ENCODE data around the gene CHAF1A. TPM values are rescaled to one million over a fixed set of nuclear protein-coding genes. Genes with fewer than 3 reads are reported as not detected.

Gene CHAF1A
- total RNA-seq, 2 donors from 2014 or later = 6.0 to 9.5 TPM

DNA sequence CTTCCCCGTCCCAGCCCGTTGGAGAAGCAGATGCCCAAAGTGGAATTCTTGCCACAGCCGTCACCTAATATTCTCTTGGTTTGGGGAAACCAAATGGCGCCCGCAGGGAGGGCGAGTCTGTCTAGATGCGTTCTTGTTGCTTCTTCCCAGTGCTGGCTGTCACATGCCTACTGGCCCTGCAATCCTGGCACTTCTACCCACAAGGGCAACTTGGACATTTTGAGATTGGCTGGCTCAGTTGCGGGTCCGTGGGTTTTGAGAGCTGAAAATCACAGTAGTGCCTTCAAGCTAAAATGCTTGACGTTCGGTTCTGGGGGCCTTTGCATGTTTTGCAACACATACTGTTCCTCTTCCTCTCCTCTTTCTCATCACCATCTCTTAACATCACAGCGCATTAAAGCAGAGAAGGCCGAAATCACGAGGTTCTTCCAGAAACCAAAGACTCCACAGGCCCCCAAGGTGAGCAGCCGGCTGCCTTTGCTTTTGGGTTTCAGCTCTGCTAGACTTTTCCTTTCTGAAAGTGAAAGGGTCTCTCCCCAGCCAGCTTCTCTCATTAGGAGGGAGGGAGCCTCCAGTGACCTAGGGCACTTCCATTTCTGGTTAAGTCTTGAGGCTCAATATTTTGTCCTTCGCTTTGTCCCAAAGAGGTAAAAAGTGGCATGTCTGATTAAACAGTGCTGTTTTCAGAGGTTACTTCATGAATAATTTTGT is 21.1 kb downstream of the CHAF1A start:
- DNase-seq (ENCODE audit: low spot score) = no peak
- intact Hi-C loops (cut with DNase I) = loop anchor here in 1 of 2 donors (5.0 kb wide), 1 partner anchor 1971 kb away; no protein-coding TSS in a partner anchor

DNA sequence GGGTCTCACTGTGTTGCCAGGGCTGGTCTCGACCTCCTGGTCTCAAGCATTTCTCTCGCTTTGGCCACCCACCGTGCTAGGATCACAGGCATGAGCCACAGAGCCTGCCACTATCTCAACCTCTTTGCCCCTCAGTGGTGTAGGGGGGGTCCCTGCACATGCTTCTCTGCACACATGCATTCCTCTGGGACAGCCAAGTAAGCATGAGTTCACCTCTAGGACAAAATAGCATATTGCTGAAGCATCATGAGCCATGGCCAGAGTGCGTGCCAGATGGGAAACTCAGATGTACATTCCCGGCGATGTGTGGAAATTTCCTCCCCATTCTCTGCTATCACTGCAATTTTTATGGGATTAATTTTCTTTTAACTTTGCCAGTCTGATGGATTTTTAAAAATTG is 23.1 kb downstream of the CHAF1A start:
- no peak for DNase-seq (ENCODE audit: low spot score)
- intact Hi-C loops (cut with DNase I) = no loop called here

DNA sequence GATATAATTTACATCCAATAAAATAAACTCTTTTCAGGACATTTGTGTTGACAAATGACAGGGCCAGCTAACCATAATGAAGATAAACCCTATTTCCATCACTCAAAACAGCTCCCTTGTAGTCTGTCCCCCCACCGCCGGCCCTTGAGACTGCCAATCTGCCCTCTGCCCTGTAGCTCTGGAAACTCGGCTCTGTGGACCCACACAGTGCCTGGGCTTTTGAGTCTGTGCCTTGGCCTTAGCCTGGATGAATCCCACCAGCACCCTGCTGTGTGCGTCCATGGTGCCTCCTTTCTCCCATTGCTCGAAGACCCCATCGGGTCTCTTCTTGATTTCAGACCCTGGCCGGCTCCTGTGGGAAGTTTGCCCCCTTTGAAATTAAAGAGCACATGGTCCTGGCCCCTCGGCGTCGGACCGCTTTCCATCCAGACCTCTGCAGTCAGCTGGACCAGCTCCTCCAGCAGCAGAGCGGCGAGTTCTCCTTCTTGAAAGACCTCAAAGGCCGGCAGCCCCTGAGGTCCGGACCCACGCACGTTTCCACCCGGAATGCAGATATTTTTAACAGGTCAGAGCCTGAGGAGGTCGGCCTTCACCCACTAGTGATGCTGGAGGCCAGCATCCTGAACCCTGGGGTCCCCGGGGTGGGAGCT is 26.0 kb downstream of the CHAF1A start:
- intact Hi-C loops (cut with DNase I) = no loop called here
- no peak for DNase-seq (ENCODE audit: low spot score)

DNA sequence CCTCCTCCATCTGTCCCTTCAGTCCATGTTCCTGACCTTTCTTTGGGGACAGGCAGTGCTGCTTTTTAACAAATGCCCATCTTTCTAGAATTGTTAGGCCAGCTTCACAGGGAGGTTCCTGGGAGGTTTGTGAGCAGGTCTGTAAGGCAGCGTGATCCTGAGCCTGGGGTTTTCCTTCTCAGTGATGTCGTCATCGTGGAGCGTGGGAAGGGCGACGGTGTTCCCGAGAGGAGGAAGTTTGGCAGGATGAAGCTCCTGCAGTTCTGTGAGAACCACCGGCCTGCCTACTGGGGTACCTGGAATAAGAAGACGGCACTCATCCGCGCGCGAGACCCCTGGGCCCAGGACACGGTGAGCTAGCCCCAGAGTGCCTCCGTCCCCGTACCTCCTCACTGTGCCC is 26.8 kb downstream of the CHAF1A start:
- no peak for DNase-seq (ENCODE audit: low spot score)
- intact Hi-C loops (cut with DNase I) = no loop called here

DNA sequence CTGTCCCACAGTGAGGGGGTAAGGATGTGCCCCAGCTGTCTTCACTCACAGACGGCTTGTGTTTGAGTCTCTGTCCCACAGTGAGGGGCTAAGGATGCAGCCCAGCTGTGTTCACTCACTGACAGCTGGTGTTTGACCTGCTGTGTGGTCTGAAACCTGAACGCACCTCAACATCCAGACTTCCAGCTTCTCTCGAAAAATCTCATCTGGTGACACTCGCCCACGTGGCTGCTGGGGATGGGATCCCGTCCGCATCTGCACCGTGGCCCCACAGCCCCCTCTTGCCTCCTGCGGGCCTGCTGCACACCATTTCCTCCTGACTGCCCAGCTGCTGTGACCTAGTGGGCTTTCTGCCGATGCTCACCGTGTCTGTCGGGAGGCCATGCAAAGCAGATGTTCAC is 27.3 kb downstream of the CHAF1A start:
- no peak for DNase-seq (ENCODE audit: low spot score)
- intact Hi-C loops (cut with DNase I) = no loop called here

DNA sequence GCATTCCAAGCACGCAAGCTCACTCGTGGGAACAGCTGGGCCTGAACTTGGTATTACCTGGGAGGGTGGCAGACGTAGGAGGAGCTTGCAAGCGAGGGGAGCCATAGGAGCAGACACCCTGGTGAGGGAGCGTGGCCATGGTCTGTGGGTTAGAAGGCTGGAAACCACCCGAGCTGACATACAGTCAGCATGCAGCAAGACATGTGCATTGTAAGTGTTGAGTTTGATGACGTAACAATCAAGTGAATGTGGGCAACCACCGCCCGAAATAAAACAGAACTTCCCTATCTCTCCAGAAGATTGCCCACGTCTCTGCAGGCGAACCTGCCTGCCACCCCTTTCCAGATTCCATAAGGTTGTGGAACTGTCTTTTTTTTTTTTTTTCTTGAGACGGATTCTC is 28.3 kb downstream of the CHAF1A start:
- intact Hi-C loops (cut with DNase I) = no loop called here
- DNase-seq (ENCODE audit: low spot score) = no peak

DNA sequence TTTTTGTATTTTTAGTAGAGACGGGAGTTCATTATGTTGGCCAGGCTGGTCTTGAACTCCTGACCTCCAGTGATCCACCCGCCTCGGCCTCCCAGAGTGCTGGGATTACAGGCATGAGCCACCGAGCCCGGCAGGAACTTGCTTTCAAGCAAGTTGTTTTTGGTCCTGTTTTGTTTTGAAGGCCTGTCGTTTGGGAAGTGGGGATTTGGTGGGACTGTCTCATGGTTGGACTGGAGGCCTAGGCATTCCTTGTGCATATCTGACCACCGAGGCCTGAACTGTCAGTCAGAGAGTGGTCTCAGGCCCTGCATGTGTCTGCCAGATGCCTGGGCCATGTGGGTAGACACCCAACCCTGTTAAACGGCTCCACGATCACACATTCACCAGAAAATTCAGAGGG is 28.9 kb downstream of the CHAF1A start:
- no peak for DNase-seq (ENCODE audit: low spot score)
- intact Hi-C loops (cut with DNase I) = no loop called here

DNA sequence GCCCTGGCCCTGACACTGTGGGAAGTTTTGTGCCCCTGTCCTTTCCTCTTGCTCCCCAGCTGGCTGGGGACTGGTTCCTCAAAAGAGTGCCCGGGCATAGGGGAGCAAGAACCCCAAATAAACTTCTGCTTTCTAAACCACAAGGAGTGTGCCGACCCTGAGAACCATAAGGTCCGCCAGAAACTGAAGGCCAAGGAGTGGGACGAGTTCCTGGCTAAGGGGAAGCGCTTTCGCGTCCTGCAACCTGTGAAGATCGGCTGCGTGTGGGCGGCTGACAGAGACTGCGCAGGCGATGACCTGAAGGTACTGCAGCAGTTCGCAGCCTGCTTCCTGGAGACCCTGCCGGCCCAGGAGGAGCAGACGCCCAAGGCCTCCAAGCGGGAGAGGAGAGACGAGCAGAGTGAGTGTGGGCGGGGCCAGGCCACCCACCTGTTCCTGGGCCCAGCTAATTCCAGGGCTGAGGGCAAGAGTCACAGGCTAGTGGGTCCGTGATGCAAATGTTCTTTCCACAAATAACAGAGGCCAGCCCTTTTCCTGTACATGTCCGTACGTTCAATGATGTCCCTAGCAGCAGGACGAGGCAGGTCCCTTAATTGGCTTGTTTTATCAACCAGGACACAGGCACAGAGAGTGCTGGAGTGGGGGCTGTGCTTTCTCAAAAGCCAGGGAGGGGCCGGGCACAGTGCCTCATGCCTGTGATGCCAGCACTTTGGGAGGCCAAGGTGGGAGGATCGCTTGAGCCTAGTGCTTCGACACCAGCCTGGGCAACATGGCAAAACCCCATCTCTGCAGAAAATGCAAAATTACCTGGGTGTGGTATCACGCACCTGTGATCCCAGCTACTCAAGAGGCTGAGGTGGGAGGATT is 29.6 kb downstream of the CHAF1A start:
- DNase-seq (ENCODE audit: low spot score) = no peak
- intact Hi-C loops (cut with DNase I) = no loop called here

DNA sequence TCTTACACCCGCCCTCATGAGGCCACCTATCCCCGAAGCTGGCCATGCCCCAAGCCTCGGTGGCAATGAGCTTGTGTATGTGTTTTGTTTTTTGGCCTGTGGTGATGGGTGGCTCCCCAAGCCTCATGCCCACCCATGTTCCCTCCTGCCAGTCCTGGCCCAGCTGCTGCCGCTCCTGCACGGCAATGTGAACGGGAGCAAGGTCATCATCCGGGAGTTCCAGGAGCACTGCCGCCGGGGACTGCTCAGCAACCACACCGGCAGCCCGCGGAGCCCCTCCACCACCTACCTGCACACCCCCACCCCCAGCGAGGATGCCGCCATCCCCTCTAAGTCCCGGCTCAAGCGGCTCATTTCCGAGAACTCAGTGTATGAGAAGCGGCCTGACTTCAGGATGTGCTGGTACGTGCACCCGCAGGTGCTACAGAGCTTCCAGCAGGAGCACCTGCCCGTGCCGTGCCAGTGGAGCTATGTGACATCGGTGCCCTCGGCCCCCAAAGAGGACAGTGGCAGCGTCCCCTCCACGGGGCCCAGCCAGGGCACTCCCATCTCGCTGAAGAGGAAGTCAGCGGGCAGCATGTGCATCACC is 30.6 kb downstream of the CHAF1A start:
- intact Hi-C loops (cut with DNase I) = no loop called here
- no peak for DNase-seq (ENCODE audit: low spot score)

DNA sequence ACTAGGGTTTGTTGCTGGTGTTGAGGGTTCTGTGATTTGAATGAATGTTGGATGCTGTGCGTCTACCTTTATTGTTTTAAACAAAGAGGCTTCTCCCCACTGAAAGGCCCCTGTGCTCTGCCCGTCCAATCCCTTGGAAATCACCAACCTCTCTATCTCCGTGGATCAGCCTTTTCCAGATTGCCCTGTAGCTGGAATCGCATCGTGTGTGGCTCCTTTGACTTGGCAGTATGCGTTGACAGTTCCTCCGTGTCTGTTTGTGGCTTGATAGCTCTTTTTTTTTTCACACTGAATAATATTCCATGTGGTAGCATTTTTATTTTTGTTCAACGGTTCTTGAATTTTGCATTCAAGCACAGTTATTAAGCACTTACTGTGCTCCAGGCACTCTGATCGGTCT is 32.0 kb downstream of the CHAF1A start:
- intact Hi-C loops (cut with DNase I) = no loop called here
- DNase-seq (ENCODE audit: low spot score) = no peak

DNA sequence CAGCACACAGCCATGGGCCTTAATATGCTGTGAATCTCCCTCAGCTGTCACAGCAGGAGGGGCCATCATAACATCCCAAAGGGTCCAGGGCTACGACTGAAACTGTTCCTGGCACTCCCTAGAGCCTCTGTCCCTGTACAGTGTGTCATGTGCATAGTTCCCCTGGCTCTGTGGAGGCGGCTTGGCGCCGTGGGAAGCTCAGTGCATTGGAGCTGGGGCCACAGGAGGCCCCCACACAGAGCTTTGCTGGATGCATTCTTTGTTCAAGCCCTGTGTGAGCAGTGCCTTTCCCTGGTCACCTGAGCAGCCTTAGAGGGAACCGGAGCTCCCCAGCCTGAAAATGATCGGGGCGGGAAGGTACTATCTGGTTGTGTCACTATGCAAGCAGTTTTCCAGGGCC is 33.8 kb downstream of the CHAF1A start:
- DNase-seq (ENCODE audit: low spot score) = no peak
- intact Hi-C loops (cut with DNase I) = no loop called here

DNA sequence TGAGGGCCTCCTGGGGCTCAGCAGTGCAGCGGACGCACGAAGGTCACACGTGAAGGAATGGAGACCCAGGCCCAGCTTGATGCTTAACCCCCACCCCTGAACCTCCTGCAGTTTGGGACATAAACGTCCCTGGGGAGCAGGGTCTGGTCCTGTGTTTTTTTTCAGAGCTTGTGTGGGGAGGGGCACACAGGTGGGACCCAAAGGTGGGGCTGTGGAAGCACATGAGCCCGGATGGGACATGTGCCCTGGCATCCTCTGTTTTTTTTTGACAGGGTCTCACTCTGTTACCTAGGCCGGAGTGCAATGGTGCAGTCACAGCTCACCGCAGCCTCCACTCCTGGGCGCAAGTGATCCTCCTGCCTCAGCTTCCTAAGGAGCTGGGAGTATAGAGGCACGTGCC is 34.7 kb downstream of the CHAF1A start:
- no peak for DNase-seq (ENCODE audit: low spot score)
- intact Hi-C loops (cut with DNase I) = no loop called here

DNA sequence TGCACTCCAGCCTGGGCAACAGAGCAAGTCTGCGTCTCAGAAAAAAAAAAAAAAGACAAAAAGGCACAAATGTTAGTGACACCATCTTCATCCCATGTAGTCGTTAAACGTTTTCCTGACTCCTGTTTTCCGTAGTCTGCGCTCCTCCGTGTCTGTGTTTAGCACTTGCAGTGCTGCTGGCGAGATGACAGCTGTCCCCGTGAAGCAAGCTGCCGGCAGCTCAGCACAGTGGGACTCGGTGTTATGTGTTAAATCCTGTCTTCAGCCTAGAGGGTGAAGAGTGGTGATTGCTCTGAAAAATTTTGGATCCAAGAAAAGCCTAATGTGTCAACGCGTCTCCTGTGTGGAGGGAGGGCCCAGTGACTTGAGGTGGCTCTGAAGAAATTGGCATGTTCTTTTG is 36.8 kb downstream of the CHAF1A start:
- DNase-seq (ENCODE audit: low spot score) = no peak
- intact Hi-C loops (cut with DNase I) = no loop called here

DNA sequence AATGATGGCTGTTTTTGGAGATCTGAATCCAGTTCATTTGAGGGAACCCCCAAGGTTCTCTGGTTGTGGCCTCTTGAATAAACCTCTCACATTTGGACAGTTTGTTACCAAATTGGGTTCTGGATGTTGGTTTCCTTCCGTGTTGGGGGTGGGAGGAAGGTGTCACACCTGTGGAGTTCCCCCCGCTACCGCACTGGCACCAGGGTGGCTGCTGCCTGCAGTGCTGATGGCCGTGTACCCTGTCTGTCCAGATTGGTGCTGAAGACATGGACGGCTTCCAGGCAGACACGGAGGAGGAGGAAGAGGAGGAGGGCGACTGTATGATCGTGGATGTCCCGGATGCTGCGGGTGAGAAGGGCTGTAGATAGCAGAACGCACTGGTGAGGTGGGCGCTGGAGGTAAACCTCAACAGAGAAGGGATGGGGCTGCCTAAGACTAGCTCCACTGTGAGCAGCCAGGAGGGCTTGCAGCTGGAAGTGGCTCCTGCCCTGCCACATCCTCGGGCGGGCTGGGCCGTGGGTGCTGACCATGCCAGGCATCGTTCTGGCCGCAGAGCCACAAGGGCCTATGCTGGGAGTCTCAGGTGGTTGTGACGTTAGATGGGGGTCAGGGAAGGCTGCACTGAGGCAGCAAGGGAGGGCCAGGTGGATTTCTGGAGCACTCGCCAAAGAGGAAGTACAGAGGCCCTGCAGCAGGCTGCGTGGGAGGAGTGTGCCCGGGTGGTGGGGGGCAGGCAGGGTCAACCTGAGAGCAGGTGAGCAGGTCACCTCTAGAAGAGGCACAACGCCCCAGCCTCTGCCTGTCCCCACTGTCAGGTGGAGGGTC is 39.8 kb downstream of the CHAF1A start:
- intact Hi-C loops (cut with DNase I) = no loop called here
- DNase-seq (ENCODE audit: low spot score) = no peak

DNA sequence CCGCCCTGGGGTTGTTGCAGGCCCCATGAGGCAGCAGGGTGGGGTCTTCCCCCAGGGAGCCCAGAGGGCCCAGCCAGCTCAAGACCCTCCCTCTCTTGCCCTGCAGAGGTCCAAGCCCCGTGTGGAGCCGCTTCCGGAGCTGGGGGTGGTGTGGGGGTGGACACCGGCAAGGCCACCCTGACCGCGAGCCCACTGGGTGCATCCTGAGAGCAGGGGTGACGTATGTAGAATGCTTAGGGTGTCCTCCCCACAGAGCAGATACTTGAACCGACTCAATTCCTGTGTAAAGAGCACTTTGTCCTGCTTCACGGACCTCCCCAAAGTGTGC is 40.3 kb downstream of the CHAF1A start:
- DNase-seq (ENCODE audit: low spot score) = no peak
- intact Hi-C loops (cut with DNase I) = no loop called here

DNA sequence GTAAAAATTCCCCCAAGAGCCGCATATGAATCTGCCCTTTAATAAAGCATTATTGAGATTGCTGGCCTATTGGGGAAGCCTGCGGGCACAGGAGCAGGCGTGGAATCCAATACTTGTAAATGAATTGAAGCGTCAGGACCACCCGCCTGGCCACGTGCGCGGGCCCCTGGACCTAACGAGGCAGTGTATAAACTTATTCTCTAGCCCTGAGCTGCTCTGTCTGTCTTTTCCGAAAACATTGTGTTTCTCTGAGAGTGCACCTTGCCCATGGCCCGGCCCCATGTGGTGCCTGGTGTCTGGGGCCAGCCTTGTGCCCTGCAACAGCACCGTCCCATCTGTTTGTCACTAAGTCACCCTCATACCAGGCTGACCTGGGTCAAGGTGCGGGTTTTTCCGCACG is 40.7 kb downstream of the CHAF1A start:
- intact Hi-C loops (cut with DNase I) = no loop called here
- no peak for DNase-seq (ENCODE audit: low spot score)

DNA sequence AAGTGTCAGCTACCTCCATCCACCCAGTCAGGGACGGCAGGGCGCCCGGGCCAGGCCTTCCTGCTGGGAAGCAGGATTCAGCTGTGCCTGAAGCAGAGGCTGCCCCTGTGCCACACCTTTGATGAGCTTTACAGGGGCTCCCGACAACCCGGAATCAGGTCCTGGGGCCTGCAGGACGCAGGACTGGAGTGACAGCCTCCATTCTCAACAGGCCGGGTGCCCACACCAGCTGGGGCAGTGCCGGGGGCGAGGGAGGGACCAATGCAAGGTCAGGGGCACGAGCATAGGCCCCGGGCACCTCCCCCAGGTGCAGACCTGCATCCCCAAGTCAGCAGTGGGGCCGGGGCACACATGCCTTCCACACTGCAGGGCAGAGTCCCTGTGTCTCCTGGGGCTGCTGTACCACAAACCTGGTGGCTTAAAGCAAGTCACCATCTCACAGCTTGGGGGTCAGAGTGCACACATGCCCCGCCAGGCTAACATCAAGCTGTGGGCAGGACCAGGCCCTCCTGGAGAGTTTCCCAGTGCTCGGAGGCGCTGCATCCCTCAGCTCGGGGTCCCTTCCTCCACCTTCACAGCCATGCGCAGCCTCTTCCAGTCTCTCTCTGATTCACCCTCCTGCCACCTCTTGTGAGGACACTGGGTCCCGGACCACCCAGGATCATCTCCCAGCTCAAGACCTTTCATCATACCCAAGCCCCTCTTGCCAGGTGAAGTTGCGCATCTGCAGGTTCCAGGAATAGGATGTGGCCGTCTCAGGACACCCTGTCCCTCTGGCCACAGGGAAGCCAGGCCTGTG is 41.7 kb downstream of the CHAF1A start:
- intact Hi-C loops (cut with DNase I) = no loop called here
- no peak for DNase-seq (ENCODE audit: low spot score)

Measured in posterior vena cava (tissue), 2 donors.